GM18907 (cell line): ENCODE data around the gene ZNF771.

ENCODE experiments used
- ATAC-seq: cut with Tn5 transposase; IDR thresholded peaks from one replicate; pipeline ENCODE4 v1.9.1; 2021; ENCODE audit warnings: mild to moderate bottlenecking, moderate library complexity; ENCODE audit not compliant: unreplicated experiment

Gene ZNF771

GRCh38 chr16:30397776-30398660 lies 9.4 kb upstream of the ZNF771 start:
- ATAC-seq: no peak

- ATAC-seq: no peak
These were observed 8.6 kb upstream of the ZNF771 start for GRCh38 chr16:30398661-30399434.

GRCh38 chr16:30399435-30400186 lies 7.8 kb upstream of the ZNF771 start:
- no peak for ATAC-seq

- no peak for ATAC-seq
These were observed 5.5 kb upstream of the ZNF771 start for GRCh38 chr16:30401768-30402425.

- peak; percentile 5 for ATAC-seq
These were observed 658 bp upstream of the ZNF771 start for GRCh38 chr16:30406795-30407101.

- peak; percentile 2 for ATAC-seq
These were observed 563 bp downstream of the ZNF771 start for GRCh38 chr16:30407804-30408534.

GRCh38 chr16:30409125-30410060 lies 2.0 kb downstream of the ZNF771 start:
- peak; percentile 57 for ATAC-seq

GRCh38 chr16:30413112-30413806 lies 5.9 kb downstream of the ZNF771 start:
- ATAC-seq: no peak

GRCh38 chr16:30414159-30414558 lies 6.8 kb downstream of the ZNF771 start:
- ATAC-seq: no peak

GRCh38 chr16:30416047-30416603 lies 8.7 kb downstream of the ZNF771 start:
- ATAC-seq: no peak

- no peak for ATAC-seq
These were observed 9.5 kb downstream of the ZNF771 start for GRCh38 chr16:30416624-30417528.

- ATAC-seq: peak; percentile 79
These were observed 10.3 kb downstream of the ZNF771 start for GRCh38 chr16:30417529-30418349.

- no peak for ATAC-seq
These were observed 11.2 kb downstream of the ZNF771 start for GRCh38 chr16:30418350-30419181.

GRCh38 chr16:30421010-30421409 lies 13.6 kb downstream of the ZNF771 start:
- ATAC-seq: no peak

GRCh38 chr16:30428055-30428454 lies 20.6 kb downstream of the ZNF771 start:
- ATAC-seq: no peak

GRCh38 chr16:30429418-30429677 lies 21.9 kb downstream of the ZNF771 start:
- no peak for ATAC-seq
